NT2/D1 (cell line): Measurements from ENCODE around the gene NACC2.
"Not testable (repeated sequence)": the region's sequence is repeated elsewhere in the genome, so short reads cannot be mapped to it uniquely, and the experiment has no call there.

Source experiments
- DNase-seq: peaks from one replicate; pipeline ENCODE4 v3.0.0-alpha.2; 2011; ENCODE audit warnings: low read depth, low spot score
- H3K27me3 ChIP-seq: 2 replicates; pipeline ENCODE4 v1.6.0; 2011; ENCODE audit warnings: mild to moderate bottlenecking; ENCODE audit not compliant: insufficient read length, insufficient read depth
- H3K36me3 ChIP-seq: 2 replicates; pipeline ENCODE4 v1.6.1; 2011; ENCODE audit warnings: mild to moderate bottlenecking, low read length, mixed read lengths; ENCODE audit not compliant: insufficient read depth, insufficient read length
- H3K4me1 ChIP-seq: 2 replicates; pipeline ENCODE4 v1.5.1; 2011; ENCODE audit not compliant: insufficient read depth, insufficient read length
- H3K4me3 ChIP-seq: 2 replicates; pipeline ENCODE4 v1.5.1; 2011; ENCODE audit warnings: low read depth; ENCODE audit not compliant: insufficient read length
- H3K9ac ChIP-seq: 2 replicates; pipeline ENCODE4 v1.6.0; 2011; ENCODE audit warnings: low read depth; ENCODE audit not compliant: insufficient read length
- H3K9me3 ChIP-seq: 2 replicates; pipeline ENCODE4 v1.5.1; 2011; ENCODE audit warnings: mild to moderate bottlenecking, low read length; ENCODE audit not compliant: insufficient read depth
- SUZ12 ChIP-seq: IDR thresholded peaks from 2 replicates; pipeline ENCODE4 v1.6.1; 2011; ENCODE audit not compliant: insufficient read length, insufficient read depth; ENCODE audit errors: extremely low read depth
- YY1 ChIP-seq: IDR thresholded peaks from 2 replicates; pipeline ENCODE4 v1.6.1; 2011; ENCODE audit not compliant: insufficient read length, insufficient read depth
- ZNF274 ChIP-seq: IDR thresholded peaks from 2 replicates; pipeline ENCODE4 v1.6.1; 2011; ENCODE audit warnings: mild to moderate bottlenecking, low read depth, low read length

NACC2 gene

DNA sequence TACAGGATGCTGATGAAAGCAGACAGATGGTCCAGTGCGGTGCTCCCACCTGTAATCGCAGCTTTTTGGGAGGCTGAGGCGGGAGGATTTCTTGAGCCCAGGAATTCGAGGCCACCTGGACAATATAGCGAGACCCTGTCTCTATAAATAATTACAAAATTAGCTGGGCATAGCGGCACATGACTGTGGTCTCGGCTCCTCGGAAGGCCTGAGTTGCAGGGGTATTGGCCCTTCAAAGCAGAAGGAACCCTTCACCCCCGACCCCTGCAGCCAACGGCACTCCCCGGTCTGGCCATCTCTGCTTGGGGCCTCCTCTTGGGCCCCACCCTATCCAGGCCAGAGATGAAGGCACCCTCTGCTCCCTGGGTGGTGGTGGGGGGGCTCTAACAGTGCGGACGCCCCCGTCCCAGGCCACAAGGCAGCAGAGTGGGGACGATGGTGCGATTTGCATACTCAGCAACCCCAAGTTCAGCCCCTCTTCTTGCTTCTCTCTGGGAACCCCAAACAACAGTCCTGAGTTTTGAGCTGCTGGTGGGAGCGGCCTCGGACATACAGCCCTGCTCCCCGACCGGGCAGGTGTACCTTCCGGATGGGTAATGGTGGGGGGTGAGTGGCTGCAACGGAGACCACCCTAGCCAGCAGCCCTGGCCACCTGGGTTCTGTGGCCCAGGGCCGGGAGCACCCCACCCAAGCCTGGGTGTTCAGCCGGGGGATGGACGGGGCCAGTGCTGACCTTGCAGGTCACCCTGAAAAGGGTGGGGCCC is 50.7 kb downstream of the NACC2 start:
- no peak overlapping the region for H3K9ac ChIP-seq
- H3K4me3 ChIP-seq, result no peak overlapping the region
- no peak for DNase-seq
- H3K4me1 ChIP-seq, result peaks cover 24% of the 10 kb centered on the region
- no peak for TF ChIP-seq ZNF274
- H3K36me3 ChIP-seq, result peaks cover 84% of the 10 kb centered on the region
- no peaks in the 10 kb centered on the region for H3K27me3 ChIP-seq
- peaks cover 12% of the 10 kb centered on the region; the same call in 1 of the 2 replicates for H3K9me3 ChIP-seq

DNA sequence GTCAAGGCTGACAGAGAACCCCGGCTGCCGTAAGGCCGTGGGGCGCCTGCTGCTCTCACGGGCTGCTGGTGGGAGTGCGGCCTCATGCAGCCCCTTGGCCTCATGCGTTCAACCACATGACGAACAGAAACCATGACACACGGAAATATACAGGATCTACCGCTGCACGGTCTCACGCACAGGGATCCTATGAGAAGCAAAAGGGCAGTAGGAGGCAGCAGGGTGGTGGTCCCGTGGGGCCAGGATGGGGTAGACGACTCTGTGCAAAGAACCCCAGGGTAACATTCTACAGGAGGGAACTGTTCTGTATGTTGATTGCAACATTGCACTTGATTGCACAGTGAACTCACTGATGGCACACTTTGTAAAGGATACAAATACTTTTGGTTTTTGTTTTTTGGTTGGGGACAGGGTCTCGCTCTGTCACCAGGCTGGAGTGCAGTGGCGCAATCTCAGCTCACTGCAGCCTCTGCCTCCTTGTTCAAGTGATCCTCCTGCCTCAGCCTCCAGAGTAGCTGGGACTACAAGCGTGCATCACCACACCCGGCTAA is 51.6 kb downstream of the NACC2 start:
- Histone ChIP-seq H3K4me1 (peaks cover 15% of the 10 kb centered on the region), H3K9me3 (peaks cover 17% of the 10 kb centered on the region; the same call in 1 of the 2 replicates), H3K36me3 (peaks cover 77% of the 10 kb centered on the region), H3K9ac (no peak overlapping the region), H3K4me3 (no peak overlapping the region), H3K27me3 (no peaks in the 10 kb centered on the region)
- DNase-seq, result no peak
- TF ChIP-seq YY1 (no peak), SUZ12 (no peak), ZNF274 (no peak)

DNA sequence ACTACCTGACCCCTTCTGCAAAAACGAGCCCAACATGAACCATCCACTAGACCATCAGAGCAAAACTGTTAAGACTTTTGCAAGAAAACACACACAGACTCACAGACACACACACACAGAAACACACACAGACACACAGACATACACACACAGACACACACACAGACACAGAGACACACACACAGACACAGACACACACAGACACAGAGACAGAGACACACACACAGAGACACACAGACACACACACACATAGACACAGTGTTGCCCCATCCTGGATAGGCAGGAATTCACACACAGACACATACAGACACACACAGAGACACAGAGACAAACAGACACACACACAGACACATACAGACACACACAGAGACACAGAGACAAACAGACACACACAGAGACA is 52.5 kb downstream of the NACC2 start:
- Histone ChIP-seq H3K4me1 (peaks cover 12% of the 10 kb centered on the region), H3K4me3 (no peak overlapping the region), H3K36me3 (peaks cover 74% of the 10 kb centered on the region), H3K27me3 (no peaks in the 10 kb centered on the region), H3K9ac (no peak overlapping the region), H3K9me3 (peaks cover 25% of the 10 kb centered on the region; the same call in 1 of the 2 replicates)
- TF ChIP-seq ZNF274, result no peak
- no peak for TF ChIP-seq SUZ12
- no peak for TF ChIP-seq YY1
- no peak for DNase-seq

DNA sequence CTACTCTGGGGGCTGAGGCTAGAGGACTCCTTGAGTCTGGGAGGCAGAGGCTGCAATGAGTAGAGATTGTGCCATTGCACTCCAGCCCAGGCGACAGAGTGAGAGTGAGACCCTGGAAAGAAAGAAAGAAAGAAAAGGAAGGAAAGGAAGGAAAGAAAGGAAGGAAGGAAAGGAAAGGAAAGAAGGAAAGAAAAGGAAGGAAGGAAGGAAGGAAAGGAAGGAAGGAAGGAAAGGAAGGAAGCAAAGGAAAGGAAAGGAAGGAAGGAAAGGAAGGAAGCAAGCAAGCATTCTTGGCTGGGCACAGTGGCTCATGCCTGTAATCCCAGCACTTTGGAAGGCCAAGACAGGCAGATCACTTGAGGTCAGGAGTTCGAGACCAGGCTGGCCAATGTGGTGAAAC is 54.2 kb downstream of the NACC2 start:
- H3K27me3 ChIP-seq, DNase-seq, H3K4me3 ChIP-seq, H3K4me1 ChIP-seq, H3K9ac ChIP-seq: not testable (repeated sequence)
- peaks cover 57% of the 10 kb centered on the region for H3K36me3 ChIP-seq
- peaks cover 32% of the 10 kb centered on the region for H3K9me3 ChIP-seq

DNA sequence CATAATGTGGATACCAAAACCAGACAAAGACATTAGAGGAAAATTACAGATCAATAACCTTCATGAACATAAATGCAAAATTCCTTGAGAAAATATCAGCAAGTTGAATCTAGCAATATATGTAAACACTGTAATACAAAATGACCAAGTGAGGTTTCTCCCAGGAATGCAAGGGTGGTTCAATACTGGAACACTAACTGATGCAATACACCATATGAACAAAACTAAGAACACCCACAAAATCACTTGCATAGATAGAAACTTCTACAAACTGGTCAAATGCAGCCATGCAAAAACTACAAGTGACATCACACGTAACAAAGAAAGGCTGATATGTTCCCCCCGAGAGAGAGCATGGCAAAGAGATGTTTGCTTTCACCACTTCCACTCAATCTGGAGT is 55.6 kb downstream of the NACC2 start:
- TF ChIP-seq SUZ12, result no peak
- TF ChIP-seq YY1, result no peak
- TF ChIP-seq ZNF274, result no peak
- Histone ChIP-seq H3K4me1 (no peaks in the 10 kb centered on the region), H3K4me3 (no peak overlapping the region), H3K9me3 (peaks cover 32% of the 10 kb centered on the region), H3K27me3 (no peaks in the 10 kb centered on the region), H3K9ac (no peak overlapping the region), H3K36me3 (peaks cover 49% of the 10 kb centered on the region)
- DNase-seq, result no peak

DNA sequence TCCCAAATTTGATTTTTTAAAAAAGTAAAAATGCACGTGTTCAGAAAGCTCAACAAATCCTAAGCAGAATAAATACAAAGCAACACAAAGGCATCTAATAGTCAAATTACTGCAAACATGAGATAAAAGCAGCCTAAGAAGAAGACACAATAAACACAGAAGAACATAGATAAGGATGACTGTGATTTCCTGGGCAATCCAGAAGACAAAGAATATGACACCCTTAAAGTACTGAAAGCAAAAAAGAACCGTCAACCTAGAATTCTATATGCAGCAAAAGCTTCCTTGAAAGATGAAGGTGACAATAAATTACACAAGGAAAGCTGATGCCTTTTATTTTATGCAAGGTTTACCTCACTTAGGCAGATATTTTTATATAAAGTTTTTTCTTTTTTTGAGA is 58.2 kb downstream of the NACC2 start:
- H3K4me3 ChIP-seq, result no peak overlapping the region
- no peak overlapping the region for H3K9ac ChIP-seq
- TF ChIP-seq ZNF274 (no peak), SUZ12 (no peak), YY1 (no peak)
- peaks cover 32% of the 10 kb centered on the region for H3K9me3 ChIP-seq
- H3K27me3 ChIP-seq, result no peaks in the 10 kb centered on the region
- no peak for DNase-seq
- peaks cover 36% of the 10 kb centered on the region for H3K36me3 ChIP-seq
- no peaks in the 10 kb centered on the region for H3K4me1 ChIP-seq

DNA sequence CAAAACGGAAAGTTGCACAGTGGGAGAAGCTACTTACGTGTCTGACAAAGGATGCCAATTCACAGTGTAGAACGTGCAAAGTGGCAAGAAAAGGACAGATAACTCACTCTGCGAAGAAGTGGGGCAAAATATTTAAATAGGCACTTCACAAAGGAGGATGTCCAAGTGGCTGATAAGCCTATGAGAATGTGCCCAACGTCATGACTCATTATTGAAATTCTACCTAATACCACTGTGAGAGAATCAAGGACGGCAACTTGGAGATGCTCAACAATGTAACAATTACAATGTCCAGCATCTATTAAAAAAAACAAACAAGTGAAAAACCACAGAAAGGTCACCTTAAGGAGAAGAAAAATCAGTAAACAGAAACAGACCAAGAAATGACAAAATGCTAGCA is 59.0 kb downstream of the NACC2 start:
- TF ChIP-seq YY1 (no peak), SUZ12 (no peak), ZNF274 (no peak)
- H3K36me3 ChIP-seq, result peaks cover 41% of the 10 kb centered on the region
- no peaks in the 10 kb centered on the region for H3K4me1 ChIP-seq
- no peak for DNase-seq
- no peak overlapping the region for H3K4me3 ChIP-seq
- H3K9ac ChIP-seq, result no peak overlapping the region
- peaks cover 32% of the 10 kb centered on the region for H3K9me3 ChIP-seq
- no peaks in the 10 kb centered on the region for H3K27me3 ChIP-seq
